HEK293T (cell line): ENCODE results near the gene RPN1.

ENCODE experiments used
- CTCF ChIA-PET: fragments of 350-600 bp; formaldehyde crosslinking; extraction: SDS; loops from one replicate; lab custom pipeline; 2021; ENCODE audit warnings: antibody characterized with exemption, inconsistent platforms; lab: Yijun Ruan, JAX
- POLR2A ChIA-PET: fragments of 350-600 bp; formaldehyde crosslinking; extraction: SDS; loops from one replicate; lab custom pipeline; 2020; ENCODE audit warnings: antibody characterized with exemption, inconsistent platforms; lab: Yijun Ruan, JAX
- DNase-seq: peaks from one replicate; pipeline ENCODE4 v3.0.0; 2012; ENCODE audit warnings: mixed read lengths; ENCODE audit errors: extremely low spot score
- ARNT ChIP-seq: fragments of 450-650 bp; IDR thresholded peaks from 2 replicates; pipeline ENCODE4 v1.6.1; 2017; ENCODE audit warnings: mild to moderate bottlenecking
- BHLHE40 ChIP-seq: fragments of 450-650 bp; IDR thresholded peaks from 2 replicates; pipeline ENCODE4 v1.6.1; 2016; ENCODE audit warnings: mild to moderate bottlenecking, moderate library complexity, borderline replicate concordance
- CTBP1 ChIP-seq: fragments of 450-650 bp; IDR thresholded peaks from 2 replicates; pipeline ENCODE4 v1.6.1; 2016; ENCODE audit warnings: borderline replicate concordance
- ELF4 ChIP-seq: fragments of 450-650 bp; IDR thresholded peaks from 2 replicates; pipeline ENCODE4 v1.6.1; 2017; ENCODE audit warnings: antibody characterized with exemption
- FOXA1 ChIP-seq: fragments of 450-650 bp; IDR thresholded peaks from 2 replicates; pipeline ENCODE4 v1.6.1; 2016; ENCODE audit warnings: mild to moderate bottlenecking
- FOXK2 ChIP-seq: fragments of 450-650 bp; IDR thresholded peaks from 2 replicates; pipeline ENCODE4 v1.6.1; 2016; ENCODE audit warnings: mild to moderate bottlenecking
- FOXM1 ChIP-seq: fragments of 450-650 bp; IDR thresholded peaks from 2 replicates; pipeline ENCODE4 v1.6.1; 2017; ENCODE audit warnings: mild to moderate bottlenecking, borderline replicate concordance
- HDGF ChIP-seq: fragments of 450-650 bp; IDR thresholded peaks from 2 replicates; pipeline ENCODE4 v1.6.1; 2017; ENCODE audit warnings: antibody characterized with exemption, borderline replicate concordance
- L3MBTL2 ChIP-seq: fragments of 450-650 bp; conservative IDR thresholded peaks from 2 replicates; pipeline ENCODE4 v1.6.1; 2016; ENCODE audit warnings: mild to moderate bottlenecking
- LEF1 ChIP-seq: fragments of 450-650 bp; IDR thresholded peaks from 2 replicates; pipeline ENCODE4 v1.6.1; 2017; ENCODE audit warnings: mild to moderate bottlenecking, borderline replicate concordance
- NFRKB ChIP-seq: fragments of 450-650 bp; IDR thresholded peaks from 2 replicates; pipeline ENCODE4 v1.6.1; 2016; ENCODE audit warnings: mild to moderate bottlenecking, moderate library complexity
- SP1 ChIP-seq: fragments of 450-650 bp; IDR thresholded peaks from 2 replicates; pipeline ENCODE4 v1.6.1; 2017
- SUZ12 ChIP-seq: fragments of 450-650 bp; IDR thresholded peaks from 2 replicates; pipeline ENCODE4 v1.6.1; 2016; ENCODE audit warnings: mild to moderate bottlenecking
- TARDBP ChIP-seq: fragments of 450-650 bp; IDR thresholded peaks from 2 replicates; pipeline ENCODE4 v1.6.1; 2016
- ZNF384 ChIP-seq: fragments of 450-650 bp; IDR thresholded peaks from 2 replicates; pipeline ENCODE4 v1.6.1; 2016
- TF ChIP-seq, protein P1 (sequence below): fragments of 450-650 bp; IDR thresholded peaks from 2 replicates; pipeline ENCODE4 v1.6.1; 2016

Gene RPN1

DNA sequence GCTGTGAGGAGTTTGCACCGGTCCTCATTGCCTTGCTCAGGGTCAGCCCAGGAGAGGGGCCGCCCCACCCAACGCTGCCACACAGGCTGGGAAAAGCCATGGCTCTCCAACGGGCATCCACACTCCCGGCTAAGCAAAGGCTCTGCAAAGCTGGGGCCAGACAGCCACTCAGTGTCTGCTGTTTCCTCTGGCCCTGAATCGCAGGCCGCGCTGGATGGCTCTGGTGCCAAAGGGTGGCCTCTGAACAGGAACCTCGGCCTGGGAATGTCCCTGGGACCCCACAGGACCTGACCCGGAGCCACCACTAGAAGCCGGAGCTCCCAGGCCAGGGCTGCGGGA, 42.9 kb downstream of the RPN1 start:
- DNase-seq, result no peak
- TF ChIP-seq CTBP1 (no peak), FOXK2 (no peak), ZNF384 (no peak), LEF1 (no peak), FOXA1 (no peak), TARDBP (no peak), ARNT (no peak), FOXM1 (no peak), L3MBTL2 (no peak), ELF4 (no peak)
- POLR2A ChIA-PET, result no interaction called here
- CTCF ChIA-PET, result interaction anchor here (1.2 to 1.4 kb wide), 2 partner anchors 33 to 300 kb away, joined by 3 read pairs; no protein-coding TSS in a partner anchor

DNA sequence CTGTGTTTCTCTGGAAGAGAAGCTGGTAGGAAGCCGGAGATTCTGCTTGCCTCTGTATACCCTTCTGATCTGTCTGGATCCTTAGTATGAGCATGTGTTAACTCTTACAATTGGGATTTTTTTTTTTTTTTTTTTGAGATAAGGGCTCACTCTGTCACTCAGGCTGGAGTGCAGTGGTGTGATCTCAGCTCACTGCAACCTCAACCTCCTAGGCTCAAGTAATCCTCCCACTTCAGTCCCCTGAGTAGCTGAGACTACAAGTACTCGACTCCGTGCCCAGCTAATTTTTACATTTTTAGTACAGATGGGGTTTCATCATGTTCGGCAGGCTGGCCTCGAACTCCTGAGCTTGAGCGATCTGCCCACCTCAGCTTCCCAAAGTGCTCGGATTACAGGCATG, 44.5 kb downstream of the RPN1 start:
- no peak for DNase-seq
- CTCF ChIA-PET, result no interaction called here
- TF ChIP-seq SP1 (no peak), TARDBP (no peak), ZNF384 (no peak), ARNT (no peak)
- POLR2A ChIA-PET, result interaction anchor here (0.6 kb wide), 1 partner anchor 174 kb away, joined by 3 read pairs; no protein-coding TSS in a partner anchor

DNA sequence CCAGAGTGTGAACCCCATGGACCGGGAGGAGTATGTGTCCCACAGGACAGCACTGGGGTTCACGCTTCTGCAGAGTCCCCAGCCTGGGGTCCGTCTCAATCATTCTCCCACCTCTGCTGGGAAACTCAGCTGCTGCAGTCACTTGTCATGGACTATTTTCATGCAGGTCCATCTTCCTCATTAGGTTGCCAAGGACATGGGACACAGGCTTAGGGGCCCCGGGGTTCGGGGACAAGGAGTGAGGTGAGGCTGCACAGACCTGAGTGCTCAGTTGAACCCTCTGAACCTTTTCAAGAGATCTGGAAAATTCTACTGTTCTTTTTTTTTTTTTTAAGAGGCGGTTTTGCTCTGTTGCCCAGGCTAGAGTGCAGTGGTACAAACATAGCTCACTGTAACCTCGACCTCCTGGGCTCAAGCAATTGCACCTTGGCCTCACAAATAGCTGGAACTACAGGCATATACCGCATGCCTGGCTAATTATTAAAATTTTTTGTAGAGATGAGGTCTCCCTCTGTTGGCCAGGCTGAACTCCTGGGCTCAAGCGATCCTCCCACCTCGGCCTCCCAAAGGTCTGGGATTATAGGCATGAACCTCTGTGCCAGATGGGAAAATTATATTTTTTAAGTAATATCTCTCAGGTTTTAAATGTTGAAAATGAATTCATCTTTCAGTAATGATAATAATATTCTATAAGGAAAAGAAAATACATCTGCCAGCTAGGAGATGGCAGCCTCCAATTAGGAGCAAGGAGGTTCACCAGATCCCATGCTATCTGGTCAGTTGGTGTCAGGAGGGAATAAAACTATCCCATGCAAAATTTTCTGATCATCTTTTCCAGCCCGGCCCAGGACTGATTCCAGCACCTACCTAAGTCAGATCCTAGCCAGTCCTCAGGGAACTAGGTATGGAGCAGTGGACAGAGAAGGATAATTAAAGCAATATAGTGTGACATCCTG, 45.2 kb downstream of the RPN1 start:
- no peak for TF ChIP-seq L3MBTL2
- no peak for TF ChIP-seq LEF1
- no peak for TF ChIP-seq CTBP1
- no peak for TF ChIP-seq SUZ12
- TF ChIP-seq SP1, result no peak
- TF ChIP-seq FOXM1, result no peak
- TF ChIP-seq ARNT, result no peak
- POLR2A ChIA-PET, result no interaction called here
- CTCF ChIA-PET, result no interaction called here
- DNase-seq, result no peak

DNA sequence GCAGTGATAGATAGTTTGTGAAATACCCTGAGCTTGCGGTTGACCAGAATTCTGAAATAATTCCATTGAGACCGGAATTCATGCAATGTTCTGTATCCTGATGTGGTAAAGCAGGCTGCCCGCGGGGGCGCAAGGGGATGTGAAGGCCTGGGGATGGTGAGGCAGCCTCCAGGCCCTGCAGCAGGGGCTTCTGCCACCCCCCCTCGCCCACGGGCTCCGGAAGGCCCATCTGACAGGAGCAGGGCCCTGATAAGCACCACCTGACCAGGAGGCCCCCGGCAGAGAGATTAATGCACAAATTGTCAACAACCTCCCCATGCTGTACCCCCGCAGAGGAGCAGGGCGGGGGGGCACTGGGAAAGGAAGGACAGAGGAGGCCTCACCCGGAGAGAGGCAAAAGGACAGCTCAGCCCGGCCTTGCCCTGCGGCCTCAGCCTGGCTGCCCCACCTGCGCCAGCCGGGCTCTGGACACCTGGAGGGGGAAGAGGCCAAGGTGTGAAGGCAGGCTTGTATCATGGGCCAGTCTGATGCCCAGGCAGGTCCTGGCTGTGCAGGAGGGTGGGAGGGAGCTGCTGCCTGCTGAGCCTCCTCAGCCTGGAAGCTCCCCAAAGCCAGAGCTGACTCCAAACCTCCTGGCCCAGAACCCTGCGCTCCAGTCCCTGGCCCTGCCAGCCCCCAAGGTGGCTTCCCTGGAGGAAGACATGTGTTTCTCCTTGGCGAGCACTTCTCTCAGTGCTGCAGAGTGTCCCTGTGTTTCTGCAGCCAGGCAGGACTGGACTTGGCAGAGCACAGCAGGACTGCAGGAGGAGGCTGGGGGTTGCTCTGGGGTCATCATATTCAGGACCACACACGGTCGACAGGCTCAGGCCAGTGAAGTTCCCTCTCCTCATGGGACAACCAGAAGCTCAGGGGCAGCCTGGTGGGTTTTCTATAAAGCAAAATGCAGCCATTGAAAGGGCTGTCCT, 46.5 kb downstream of the RPN1 start:
- no peak for TF ChIP-seq FOXM1
- TF ChIP-seq TARDBP, result no peak
- TF ChIP-seq CTBP1, result no peak
- no peak for TF ChIP-seq SUZ12
- no peak for TF ChIP-seq ELF4
- no peak for TF ChIP-seq ZNF384
- TF ChIP-seq, protein P1, sequence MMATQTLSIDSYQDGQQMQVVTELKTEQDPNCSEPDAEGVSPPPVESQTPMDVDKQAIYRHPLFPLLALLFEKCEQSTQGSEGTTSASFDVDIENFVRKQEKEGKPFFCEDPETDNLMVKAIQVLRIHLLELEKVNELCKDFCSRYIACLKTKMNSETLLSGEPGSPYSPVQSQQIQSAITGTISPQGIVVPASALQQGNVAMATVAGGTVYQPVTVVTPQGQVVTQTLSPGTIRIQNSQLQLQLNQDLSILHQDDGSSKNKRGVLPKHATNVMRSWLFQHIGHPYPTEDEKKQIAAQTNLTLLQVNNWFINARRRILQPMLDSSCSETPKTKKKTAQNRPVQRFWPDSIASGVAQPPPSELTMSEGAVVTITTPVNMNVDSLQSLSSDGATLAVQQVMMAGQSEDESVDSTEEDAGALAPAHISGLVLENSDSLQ, result no peak
- TF ChIP-seq L3MBTL2, result no peak
- no peak for TF ChIP-seq HDGF
- TF ChIP-seq FOXK2, result no peak
- CTCF ChIA-PET, result no interaction called here

DNA sequence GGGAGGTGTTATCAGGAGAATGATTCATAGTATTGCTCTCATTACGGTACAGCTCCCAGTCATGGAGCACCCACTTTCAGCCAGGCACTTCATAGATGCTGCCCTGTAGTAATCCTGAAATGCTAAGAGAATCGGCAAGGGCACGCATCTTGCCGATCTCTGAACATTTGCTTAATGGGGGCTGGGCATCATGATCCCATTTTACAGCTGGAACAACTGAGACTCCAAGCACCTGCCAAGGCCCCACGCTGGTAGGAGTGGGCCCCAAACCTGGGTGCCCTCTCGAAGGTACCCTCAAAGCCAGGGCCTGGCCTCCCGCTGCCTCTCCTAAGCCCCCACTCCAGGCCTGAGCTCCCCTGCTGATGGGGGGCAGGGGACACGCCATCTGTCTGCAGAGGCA, 47.3 kb downstream of the RPN1 start:
- CTCF ChIA-PET, result no interaction called here

More for the DNA sequence above, 46.5 kb downstream of the RPN1 start:
- POLR2A ChIA-PET, result interaction anchor here (1.0 kb wide), 1 partner anchor 76 kb away, joined by 3 read pairs; no protein-coding TSS in a partner anchor
- no peak for DNase-seq

DNA sequence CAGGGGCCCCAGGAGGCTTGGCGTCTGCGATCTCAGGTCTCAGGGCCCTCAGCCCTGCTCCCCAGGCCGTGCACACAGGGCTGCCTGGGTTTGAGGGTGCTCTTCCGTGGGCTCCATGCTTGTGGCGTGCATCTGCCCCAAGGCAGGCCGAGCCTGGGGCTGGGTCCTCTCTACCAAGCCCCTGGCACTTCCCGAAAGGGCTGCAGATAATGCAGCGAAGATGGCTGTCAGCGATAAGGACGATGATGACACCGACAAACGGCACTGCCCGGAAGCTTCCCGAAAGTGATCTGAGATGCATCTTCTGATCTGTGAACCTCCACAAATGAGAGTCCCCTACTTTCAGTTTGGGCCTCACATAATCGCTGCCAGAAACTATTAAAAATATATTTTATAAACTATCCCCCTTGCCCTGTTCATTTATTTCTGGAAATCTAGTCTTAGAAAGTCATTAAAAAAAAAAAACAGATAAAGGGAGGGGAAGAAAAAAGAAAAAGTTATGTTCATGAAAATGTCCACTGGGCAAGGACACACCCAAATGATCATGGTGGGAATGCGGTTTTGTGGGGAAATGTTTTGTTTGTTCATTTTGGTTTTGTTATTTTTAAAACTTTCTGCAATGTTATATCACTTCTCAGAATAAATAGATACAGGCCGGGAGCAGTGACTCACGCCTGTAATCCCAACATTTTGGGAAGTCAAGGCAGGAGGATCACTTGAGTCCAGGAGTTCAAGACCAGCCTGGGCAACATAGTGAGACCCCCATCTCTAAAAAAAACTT, 51.5 kb downstream of the RPN1 start:
- no peak for TF ChIP-seq TARDBP
- TF ChIP-seq, protein P1, result no peak
- no peak for TF ChIP-seq SP1
- TF ChIP-seq FOXM1, result no peak
- TF ChIP-seq ARNT, result no peak
- TF ChIP-seq NFRKB, result no peak
- no peak for DNase-seq
- ChIA-PET CTCF (no interaction called here), POLR2A (no interaction called here)

More for the DNA sequence above, 47.3 kb downstream of the RPN1 start:
- DNase-seq, result no peak
- TF ChIP-seq NFRKB (no peak), SUZ12 (no peak), FOXA1 (no peak), ELF4 (no peak), BHLHE40 (no peak), FOXM1 (no peak)
- POLR2A ChIA-PET, result interaction anchor here (1.0 kb wide), 1 partner anchor 77 kb away, joined by 3 read pairs; no protein-coding TSS in a partner anchor
